Caco-2 (cell line): ENCODE results near the gene CRTC3. TPM values are rescaled to one million over a fixed set of nuclear protein-coding genes. Genes with fewer than 3 reads are reported as not detected.

ENCODE experiments used
- BruUV-seq: library from RNA; stranded (reverse); fragments of 400-500 nt; replicated peaks from 2 replicates; lab custom pipeline; 2021; lab: Mats Ljungman, UMichigan
- CTCF ChIA-PET: fragments of 300-600 bp; sonication (Branson Sonifier 250); formaldehyde crosslinking; loops from one replicate; lab custom pipeline; 2022; ENCODE audit warnings: antibody characterized with exemption; lab: Charles Lee
- POLR2A ChIA-PET: fragments of 300-600 bp; sonication (Branson Sonifier 250); formaldehyde crosslinking; loops from one replicate; lab custom pipeline; 2022; ENCODE audit warnings: antibody characterized with exemption; lab: Charles Lee
- DNase-seq, 2 experiments: peaks; one replicate each; pipeline versions ENCODE4 v3.0.0 to v3.0.0-alpha.2; 2020 to 2022
- H3K27me3 ChIP-seq: replicated peaks from 2 replicates; pipeline ENCODE4 v1.6.0; 2011; ENCODE audit warnings: low read length; ENCODE audit not compliant: control insufficient read depth, insufficient read depth
- H3K36me3 ChIP-seq: 2 replicates; pipeline ENCODE4 v1.5.1; 2011; ENCODE audit warnings: low read length; ENCODE audit not compliant: control insufficient read depth, insufficient read depth
- H3K4me1 ChIP-seq: fragments of 250-450 bp; sonication (Bioruptor Pico); 2 replicates; pipeline ENCODE4 v1.5.1; 2020; ENCODE audit warnings: mild to moderate bottlenecking
- H3K4me3 ChIP-seq: 2 replicates; pipeline ENCODE4 v1.5.1; 2011; ENCODE audit warnings: low read depth, mild to moderate bottlenecking, control low read depth, low read length
- H3K9me3 ChIP-seq: fragments of 250-450 bp; sonication (Bioruptor Pico); 2 replicates; pipeline ENCODE4 v1.5.1; 2020; ENCODE audit warnings: mild to moderate bottlenecking, moderate library complexity
- H3K27ac Mint-ChIP-seq: one replicate; pipeline ENCODE4 v1.8.0; 2022; ENCODE audit warnings: mixed read lengths; ENCODE audit not compliant: unreplicated experiment
- H3K27me3 Mint-ChIP-seq: one replicate; pipeline ENCODE4 v1.8.0; 2022; ENCODE audit warnings: mixed read lengths; ENCODE audit not compliant: insufficient read depth, unreplicated experiment
- H3K36me3 Mint-ChIP-seq: one replicate; pipeline ENCODE4 v1.8.0; 2022; ENCODE audit warnings: mild to moderate bottlenecking, mixed read lengths; ENCODE audit not compliant: insufficient read depth, unreplicated experiment
- H3K4me1 Mint-ChIP-seq: one replicate; pipeline ENCODE4 v1.8.0; 2022; ENCODE audit warnings: low read depth, mixed read lengths; ENCODE audit not compliant: unreplicated experiment
- H3K4me3 Mint-ChIP-seq: one replicate; pipeline ENCODE4 v1.8.0; 2022; ENCODE audit warnings: mild to moderate bottlenecking, moderate library complexity, mixed read lengths; ENCODE audit not compliant: unreplicated experiment
- H3K9me3 Mint-ChIP-seq: one replicate; pipeline ENCODE4 v1.8.0; 2022; ENCODE audit warnings: mixed read lengths; ENCODE audit not compliant: unreplicated experiment
- CTCF ChIP-seq, 2 experiments: fragments of 200-600 bp in 1 of 2; IDR thresholded peaks; 1 replicate in 1 of 2; 2 replicates in 1 of 2; pipeline versions ENCODE4 v1.5.1 to v1.8.0; 2011 to 2022; ENCODE audit warnings: antibody characterized with exemption in 1 of 2, control low read depth in 1 of 2, inconsistent platforms in 1 of 2, low read depth in 1 of 2, low read length in 1 of 2, mild to moderate bottlenecking in 1 of 2, moderate library complexity in 1 of 2; ENCODE audit not compliant: insufficient read depth in 1 of 2, severe bottlenecking in 1 of 2, unreplicated experiment in 1 of 2
- intact Hi-C: fragments of 100-400 bp; cut with micrococcal nuclease; formaldehyde crosslinking; loops from one replicate; pipeline ENCODE4 v1.10.0; 2022; ENCODE audit not compliant: unreplicated experiment
- total RNA-seq: library from RNA; stranded (reverse); gene quantifications from 2 replicates; pipeline ENCODE4 v1.2.3, GENCODE V29; 2022

Gene CRTC3
- total RNA-seq, 1 experiment from 2014 or later: 35.0 TPM

DNA sequence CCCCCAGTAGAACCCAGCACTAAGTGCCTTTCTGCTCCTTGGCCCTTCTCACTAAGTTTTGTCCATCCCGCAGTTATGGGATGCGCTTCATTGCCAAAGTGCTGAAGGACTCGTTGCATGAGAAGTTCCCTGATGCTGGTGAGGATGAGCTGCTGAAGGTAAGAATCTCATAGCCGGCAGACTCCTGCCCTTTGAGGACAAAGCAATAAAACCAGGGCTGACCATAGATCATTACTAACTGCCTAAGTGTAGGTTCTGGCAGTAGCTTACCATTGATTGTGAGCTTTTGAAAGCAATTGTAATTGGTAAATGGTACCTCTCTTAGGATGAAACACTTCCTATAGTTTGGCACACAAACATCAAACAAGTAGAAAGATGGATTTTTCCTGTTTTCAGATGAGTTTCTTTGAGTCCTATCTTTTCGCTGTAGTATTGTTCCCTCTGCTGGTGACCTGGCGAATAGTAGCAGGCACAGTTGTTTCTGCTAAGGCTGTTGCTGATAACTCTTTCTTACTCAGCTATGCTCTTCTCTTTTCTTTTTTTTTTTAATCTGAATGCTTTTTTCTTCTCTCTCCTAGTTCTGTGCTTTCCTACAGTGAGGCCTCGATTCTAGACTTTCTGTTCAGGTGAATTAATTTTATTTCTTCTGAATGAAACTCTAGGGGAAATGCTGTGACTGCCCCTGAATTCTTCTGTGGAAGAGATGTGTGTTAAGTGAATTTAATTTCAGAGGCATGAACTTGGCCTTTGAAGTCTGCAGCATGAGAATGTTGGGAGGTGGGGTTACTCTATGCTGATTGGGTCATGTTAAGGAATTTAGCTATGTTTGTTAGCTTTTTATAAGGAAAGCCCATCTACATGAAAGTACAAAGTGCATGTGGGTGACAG is 47.4 kb upstream of the CRTC3 start:
- no peaks in the 10 kb centered on the region for H3K27me3 Mint-ChIP-seq
- H3K9me3 Mint-ChIP-seq: no peaks in the 10 kb centered on the region
- H3K4me3 Mint-ChIP-seq: no peak overlapping the region
- POLR2A ChIA-PET: interaction anchor here (0.5 to 1.3 kb wide), 2 partner anchors 94 to 148 kb away, joined by 3 to 4 read pairs; partner anchors contain the start of gene IQGAP1
- Histone ChIP-seq H3K4me1 (peaks cover 29% of the 10 kb centered on the region), H3K9me3 (no peaks in the 10 kb centered on the region), H3K4me3 (no peak overlapping the region), H3K27me3 (no peaks in the 10 kb centered on the region), H3K36me3 (peaks cover 3% of the 10 kb centered on the region)
- no TSS peak for BruUV-seq
- peak; percentile 80 to 82 for TF ChIP-seq CTCF (IDR thresholded peaks at IDR 0.05; ENCODE audit: insufficient read depth in 1 of 2, low read depth in 1 of 2, low read length in 1 of 2, severe bottlenecking in 1 of 2, unreplicated experiment in 1 of 2)
- intact Hi-C loops: loop anchor here (1.0 kb wide), 3 partner anchors 120 to 189 kb away; no protein-coding TSS in a partner anchor
- H3K4me1 Mint-ChIP-seq: peaks cover 34% of the 10 kb centered on the region
- H3K36me3 Mint-ChIP-seq: peaks cover 69% of the 10 kb centered on the region
- CTCF ChIA-PET: interaction anchor here (0.6 to 2.9 kb wide), 11 partner anchors 70 to 196 kb away, joined by 3 to 32 read pairs (median 4); partner anchors contain the start of genes IQGAP1 and ZNF774
- H3K27ac Mint-ChIP-seq: no peak overlapping the region
- peak; percentile 50 to 62 for DNase-seq

GRCh38 chr15:90483012-90483307 is 46.8 kb upstream of the CRTC3 start:
- POLR2A ChIA-PET: interaction anchor here (1.3 kb wide), 1 partner anchor 95 kb away, joined by 3 read pairs; the partner anchor contains the start of gene IQGAP1
- no peak overlapping the region for H3K4me3 ChIP-seq
- Mint-ChIP-seq H3K36me3 (peaks cover 66% of the 10 kb centered on the region), H3K9me3 (no peaks in the 10 kb centered on the region), H3K4me1 (peaks cover 32% of the 10 kb centered on the region), H3K27me3 (no peaks in the 10 kb centered on the region), H3K27ac (no peak overlapping the region), H3K4me3 (no peak overlapping the region)
- peaks cover 29% of the 10 kb centered on the region for H3K4me1 ChIP-seq
- H3K36me3 ChIP-seq: peaks cover 5% of the 10 kb centered on the region
- no peaks in the 10 kb centered on the region for H3K9me3 ChIP-seq
- CTCF ChIA-PET: interaction anchor here (0.6 to 2.9 kb wide), 7 partner anchors 70 to 190 kb away, joined by 3 to 32 read pairs (median 4); partner anchors contain the start of gene IQGAP1
- H3K27me3 ChIP-seq: no peaks in the 10 kb centered on the region
- no TSS peak for BruUV-seq
- DNase-seq: no peak
- no peak for TF ChIP-seq CTCF (IDR thresholded peaks at IDR 0.05; ENCODE audit: insufficient read depth in 1 of 2, low read depth in 1 of 2, low read length in 1 of 2, severe bottlenecking in 1 of 2, unreplicated experiment in 1 of 2)
- intact Hi-C loops: no loop called here

- TF ChIP-seq CTCF (IDR thresholded peaks at IDR 0.05; ENCODE audit: insufficient read depth in 1 of 2, low read depth in 1 of 2, low read length in 1 of 2, severe bottlenecking in 1 of 2, unreplicated experiment in 1 of 2): no peak
- peaks cover 69% of the 10 kb centered on the region for H3K36me3 Mint-ChIP-seq
- H3K4me1 Mint-ChIP-seq: peaks cover 30% of the 10 kb centered on the region
- Histone ChIP-seq H3K27me3 (no peaks in the 10 kb centered on the region), H3K9me3 (no peaks in the 10 kb centered on the region), H3K4me3 (no peak overlapping the region), H3K4me1 (peaks cover 24% of the 10 kb centered on the region), H3K36me3 (peaks cover 5% of the 10 kb centered on the region)
- H3K9me3 Mint-ChIP-seq: no peaks in the 10 kb centered on the region
- no peaks in the 10 kb centered on the region for H3K27me3 Mint-ChIP-seq
- intact Hi-C loops: no loop called here
- H3K27ac Mint-ChIP-seq: no peak overlapping the region
- H3K4me3 Mint-ChIP-seq: no peak overlapping the region
- BruUV-seq: no TSS peak
- ChIA-PET POLR2A (no interaction called here), CTCF (interaction anchor here (2.8 kb wide), 1 partner anchor 190 kb away, joined by 20 read pairs; no protein-coding TSS in a partner anchor)
- no peak for DNase-seq
These were observed 46.1 kb upstream of the CRTC3 start for GRCh38 chr15:90483637-90484036.
